Panc1 (cell line): Measurements from ENCODE around the gene XYLT1. TPM values are rescaled to one million over a fixed set of nuclear protein-coding genes. Genes with fewer than 3 reads are reported as not detected.

Source experiments
- ATAC-seq: fragments of 200-7000 bp; cut with Tn5 transposase; 2 replicates; pipeline ENCODE4 v1.9.1; 2020; ENCODE audit warnings: mild to moderate bottlenecking, moderate library complexity
- BruUV-seq: library from RNA; stranded (reverse); fragments of 400-500 nt; replicated peaks from 2 replicates; lab custom pipeline; 2021; lab: Mats Ljungman, UMichigan
- CTCF ChIA-PET: fragments of 300-600 bp; sonication (Branson Sonifier 250); formaldehyde crosslinking; loops from one replicate; lab custom pipeline; 2022; ENCODE audit warnings: antibody characterized with exemption; lab: Charles Lee
- POLR2A ChIA-PET: fragments of 300-600 bp; sonication (Branson Sonifier 250); formaldehyde crosslinking; loops from one replicate; lab custom pipeline; 2022; ENCODE audit warnings: antibody characterized with exemption; lab: Charles Lee
- DNase-seq: peaks from one replicate; pipeline ENCODE4 v3.0.0-alpha.2; 2010; ENCODE audit warnings: low read depth, low spot score
- H3K27ac ChIP-seq: 2 replicates; pipeline ENCODE4 v1.5.1; 2011; ENCODE audit warnings: mild to moderate bottlenecking, low read length, inconsistent platforms
- H3K27me3 ChIP-seq: fragments of 200-500 bp; sonication (Bioruptor generic); 2 replicates; pipeline ENCODE4 v1.6.0; 2014; ENCODE audit warnings: low read length, inconsistent platforms; ENCODE audit not compliant: control insufficient read depth, insufficient read depth
- H3K36me3 ChIP-seq: fragments of 200-500 bp; sonication (Bioruptor generic); 2 replicates; pipeline ENCODE4 v1.5.1; 2014; ENCODE audit warnings: inconsistent platforms, mild to moderate bottlenecking, low read length, moderate library complexity; ENCODE audit not compliant: control insufficient read depth, insufficient read depth
- H3K4me1 ChIP-seq: 2 replicates; pipeline ENCODE4 v1.5.1; 2011; ENCODE audit warnings: inconsistent platforms, mild to moderate bottlenecking, low read length, moderate library complexity; ENCODE audit not compliant: control insufficient read depth, insufficient read depth
- H3K4me3 ChIP-seq, 2 experiments: 2 replicates each; pipeline ENCODE4 v1.5.1; 2011 to 2012; ENCODE audit warnings: low read depth in 2 of 2, low read length in 2 of 2, mild to moderate bottlenecking in 2 of 2, inconsistent platforms in 1 of 2, moderate library complexity in 1 of 2
- H3K9me3 ChIP-seq: fragments of 200-500 bp; sonication (Bioruptor generic); 2 replicates; pipeline ENCODE4 v1.5.1; 2014; ENCODE audit warnings: low read depth, mild to moderate bottlenecking, inconsistent platforms, low read length, moderate library complexity; ENCODE audit not compliant: control insufficient read depth, insufficient read depth
- CTCF ChIP-seq: fragments of 450-650 bp; IDR thresholded peaks from 2 replicates; pipeline ENCODE4 v1.5.1; 2017; ENCODE audit warnings: mild to moderate bottlenecking
- POLR2AphosphoS5 ChIP-seq: IDR thresholded peaks from 2 replicates; pipeline ENCODE4 v1.6.1; 2012; ENCODE audit warnings: mild to moderate bottlenecking, low read depth, low read length, moderate library complexity
- REST ChIP-seq, 2 experiments: IDR thresholded peaks; 2 replicates each; pipeline ENCODE4 v1.6.1; 2011 to 2012; ENCODE audit warnings: low read depth in 2 of 2, control low read depth in 1 of 2, low read length in 1 of 2, mild to moderate bottlenecking in 1 of 2, moderate library complexity in 1 of 2; ENCODE audit not compliant: insufficient read depth in 1 of 2
- SIN3A ChIP-seq: IDR thresholded peaks from 2 replicates; pipeline ENCODE4 v1.6.1; 2012; ENCODE audit warnings: low read depth, mild to moderate bottlenecking, low read length, moderate library complexity, borderline replicate concordance; ENCODE audit not compliant: insufficient read depth
- TCF7L2 ChIP-seq: IDR thresholded peaks from 2 replicates; pipeline ENCODE4 v1.6.1; 2011; ENCODE audit warnings: mild to moderate bottlenecking, low read depth, low read length, inconsistent platforms
- in situ Hi-C: cut with HindIII; loops from 2 replicates; pipeline ENCODE4 v1.10.0; 2016; ENCODE audit warnings: low sequenced_read_pairs, low pct_unique_long_range_greater_than_20kb
- intact Hi-C: fragments of 100-400 bp; cut with micrococcal nuclease; formaldehyde crosslinking; loops from one replicate; pipeline ENCODE4 v1.10.0; 2022; ENCODE audit not compliant: unreplicated experiment
- total RNA-seq: library from RNA; stranded (reverse); gene quantifications from one replicate; pipeline ENCODE4 v1.2.1, GENCODE V29; 2021; ENCODE audit not compliant: unreplicated experiment

XYLT1 gene
- total RNA-seq, 1 experiment from 2014 or later, result 0.62 TPM

- CTCF ChIA-PET, result no interaction called here
- BruUV-seq, result no TSS peak
These were observed 172.5 kb downstream of the XYLT1 start for GRCh38 chr16:17298238-17298637.

GRCh38 chr16:17296431-17296830 lies 174.3 kb downstream of the XYLT1 start:
- no peak overlapping the region for H3K4me3 ChIP-seq
- no peaks in the 10 kb centered on the region for H3K36me3 ChIP-seq
- no peaks in the 10 kb centered on the region for H3K9me3 ChIP-seq
- H3K27me3 ChIP-seq, result peaks cover 8% of the 10 kb centered on the region
- DNase-seq (no peak), ATAC-seq (no peak)
- ChIA-PET CTCF (no interaction called here), POLR2A (no interaction called here)
- no TSS peak for BruUV-seq
- H3K27ac ChIP-seq, result no peak overlapping the region
- in situ Hi-C loops, result no loop called here
- no peak for TF ChIP-seq REST (IDR thresholded peaks at IDR 0.05; ENCODE audit: insufficient read depth in 1 of 2, low read depth in 2 of 2, low read length in 1 of 2)
- no peak for TF ChIP-seq CTCF
- TF ChIP-seq TCF7L2, result no peak
- TF ChIP-seq POLR2AphosphoS5, result no peak
- TF ChIP-seq SIN3A, result no peak
- intact Hi-C loops, result no loop called here
- no peaks in the 10 kb centered on the region for H3K4me1 ChIP-seq

More at GRCh38 chr16:17298238-17298637, 172.5 kb downstream of the XYLT1 start:
- H3K27ac ChIP-seq, result no peak overlapping the region
- no peak overlapping the region for H3K4me3 ChIP-seq
- TF ChIP-seq CTCF (no peak), REST (IDR thresholded peaks at IDR 0.05; ENCODE audit: insufficient read depth in 1 of 2, low read depth in 2 of 2, low read length in 1 of 2) (no peak), POLR2AphosphoS5 (no peak), TCF7L2 (no peak), SIN3A (no peak)
- no peaks in the 10 kb centered on the region for H3K36me3 ChIP-seq
- POLR2A ChIA-PET, result no interaction called here
- peaks cover 4% of the 10 kb centered on the region for H3K27me3 ChIP-seq
- intact Hi-C loops (no loop called here), in situ Hi-C loops (no loop called here)
- no peaks in the 10 kb centered on the region for H3K9me3 ChIP-seq
- ATAC-seq (no peak), DNase-seq (no peak)
- H3K4me1 ChIP-seq, result no peaks in the 10 kb centered on the region
